ENCODE measurements around the gene NIF3L1. TPM values are rescaled to one million over a fixed set of nuclear protein-coding genes. Genes with fewer than 3 reads are reported as not detected.
A peak's percentile ranks its signal among the peaks of the same experiment; 100 is the strongest.
"Not testable (repeated sequence)": the region's sequence is repeated elsewhere in the genome, so short reads cannot be mapped to it uniquely, and the experiment has no call there.

NIF3L1 gene
- polyA plus RNA-seq, 2 of the 4 experiments (the other 2 are of a cell fraction), result 49.5 to 103 TPM

DNA sequence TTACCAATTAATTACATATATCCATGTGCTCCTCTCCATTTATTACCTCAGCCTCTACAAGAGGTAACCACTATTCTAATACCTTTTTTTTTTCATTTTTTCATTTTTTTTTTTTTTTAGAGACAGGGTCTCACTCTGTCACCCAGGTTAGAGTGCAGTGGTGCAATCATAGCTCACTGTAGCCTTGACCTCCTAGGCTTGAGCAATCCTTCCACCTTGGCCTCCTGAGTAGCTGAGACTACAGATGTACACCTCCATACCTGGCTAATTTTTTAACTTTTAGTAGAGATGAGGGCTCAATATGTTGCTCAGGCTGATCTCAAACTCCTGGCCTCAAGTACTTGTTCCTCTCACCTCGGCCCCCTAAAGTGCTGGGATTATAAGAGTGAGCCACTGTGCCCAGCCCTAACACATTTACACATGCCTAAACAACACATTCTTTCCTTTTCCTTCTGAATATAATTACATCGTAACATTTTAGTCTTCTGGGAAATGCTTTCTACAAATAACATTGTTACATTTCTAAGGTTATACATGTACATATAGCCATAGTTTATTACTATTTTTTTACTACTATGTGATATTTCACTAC, 10.8 kb upstream of the NIF3L1 start:
- Histone ChIP-seq H3K4me2 (no peak overlapping the region), H3K9me3 (no peaks in the 10 kb centered on the region), H3K4me3 (no peak overlapping the region), H3K27ac (no peak overlapping the region), H3K4me1 (no peaks in the 10 kb centered on the region)
- FAIRE-seq (no peak), DNase-seq (ENCODE audit: low read depth in 1 of 2, low spot score in 1 of 2) (no peak), ATAC-seq (no peak)
- 89% methylated on average over 2 of the region's 2 CpGs for WGBS (ENCODE audit: missing lambda C conversion rate)
- CTCF ChIA-PET, result no interaction called here
- TF ChIP-seq, protein P1, sequence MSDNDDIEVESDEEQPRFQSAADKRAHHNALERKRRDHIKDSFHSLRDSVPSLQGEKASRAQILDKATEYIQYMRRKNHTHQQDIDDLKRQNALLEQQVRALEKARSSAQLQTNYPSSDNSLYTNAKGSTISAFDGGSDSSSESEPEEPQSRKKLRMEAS (IDR thresholded peaks at IDR 0.05), result no peak
- no peak for TF ChIP-seq NFE2L2 (conservative IDR thresholded peaks at IDR 0.05; ENCODE audit: low read length)
- no peak for TF ChIP-seq CBX8 (IDR thresholded peaks at IDR 0.05)
- TF ChIP-seq, protein P2, sequence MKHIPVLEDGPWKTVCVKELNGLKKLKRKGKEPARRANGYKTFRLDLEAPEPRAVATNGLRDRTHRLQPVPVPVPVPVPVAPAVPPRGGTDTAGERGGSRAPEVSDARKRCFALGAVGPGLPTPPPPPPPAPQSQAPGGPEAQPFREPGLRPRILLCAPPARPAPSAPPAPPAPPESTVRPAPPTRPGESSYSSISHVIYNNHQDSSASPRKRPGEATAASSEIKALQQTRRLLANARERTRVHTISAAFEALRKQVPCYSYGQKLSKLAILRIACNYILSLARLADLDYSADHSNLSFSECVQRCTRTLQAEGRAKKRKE (CRISPR knock-in tag; IDR thresholded peaks at IDR 0.05; ENCODE audit: low read depth), result no peak
- TF ChIP-seq TFCP2L1 (CRISPR knock-in tag; IDR thresholded peaks at IDR 0.05), result no peak
- no peak for TF ChIP-seq POLR2A (IDR thresholded peaks at IDR 0.05; ENCODE audit: low read length)
- no peak for TF ChIP-seq TP53 (CRISPR knock-in tag; IDR thresholded peaks at IDR 0.05)
- no peak for TF ChIP-seq NR3C1 (IDR thresholded peaks at IDR 0.05)
- TF ChIP-seq ZSCAN20 (CRISPR knock-in tag; IDR thresholded peaks at IDR 0.05), result no peak
- TF ChIP-seq MAFK (IDR thresholded peaks at IDR 0.05; ENCODE audit: partially characterized antibody), result no peak
- no peak for TF ChIP-seq E2F6 (IDR thresholded peaks at IDR 0.05; ENCODE audit: borderline replicate concordance, low read depth)
- TF ChIP-seq BCL3 (IDR thresholded peaks at IDR 0.05), result no peak
- TF ChIP-seq HOXB5 (CRISPR knock-in tag; IDR thresholded peaks at IDR 0.05), result no peak
- TF ChIP-seq CBX2 (IDR thresholded peaks at IDR 0.05; ENCODE audit: borderline replicate concordance, low read depth), result no peak
- TF ChIP-seq ESRRA (IDR thresholded peaks at IDR 0.05; ENCODE audit: borderline replicate concordance, low read length), result no peak
- TF ChIP-seq KDM1A (IDR thresholded peaks at IDR 0.05; ENCODE audit: low read depth), result no peak
- TF ChIP-seq CHD4 (IDR thresholded peaks at IDR 0.05; ENCODE audit: borderline replicate concordance), result no peak
- no peak for TF ChIP-seq FOSL2 (IDR thresholded peaks at IDR 0.05)
- no peak for TF ChIP-seq FOSL2 (CRISPR knock-in tag; IDR thresholded peaks at IDR 0.05)
- no peak for TF ChIP-seq EP300 (IDR thresholded peaks at IDR 0.05)
- POLR2A ChIA-PET, result interaction anchor here (0.7 kb wide), 1 partner anchor 14 kb away, joined by 3 read pairs; the partner anchor contains the start of gene CLK1

DNA sequence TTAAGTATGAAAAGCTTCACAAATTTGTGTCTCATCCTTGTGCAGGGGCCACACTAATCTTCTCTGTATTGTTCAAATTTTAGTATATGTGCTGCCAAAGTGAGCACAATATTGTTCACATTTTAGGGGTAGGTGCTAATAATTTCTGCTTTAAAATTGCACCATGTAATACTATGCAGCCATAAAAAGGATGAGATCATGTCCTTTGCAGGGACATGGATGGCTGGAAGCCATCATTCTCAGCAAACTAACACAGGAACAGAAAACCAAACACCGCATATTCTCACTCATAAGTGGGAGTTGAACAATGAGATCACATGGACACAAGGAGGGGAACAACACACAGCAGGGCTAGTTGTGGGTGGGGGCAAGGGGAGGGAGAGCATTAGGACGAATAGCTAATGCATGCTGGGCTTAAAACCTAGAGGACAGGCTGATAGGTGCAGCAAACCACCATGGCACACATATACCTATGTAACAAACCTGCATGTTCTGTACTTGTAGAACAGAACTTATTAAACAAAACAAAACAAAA, 7.4 kb upstream of the NIF3L1 start:
- 71% methylated on average over 2 of the region's 2 CpGs for WGBS (ENCODE audit: missing lambda C conversion rate)
- H3K27ac ChIP-seq; ATAC-seq; H3K4me3 ChIP-seq; H3K4me1 ChIP-seq; H3K9me3 ChIP-seq; FAIRE-seq; H3K4me2 ChIP-seq; DNase-seq (ENCODE audit: low read depth in 1 of 2, low spot score in 1 of 2): not testable (repeated sequence)
- ChIA-PET CTCF (interaction anchor here (0.6 to 1.3 kb wide), 3 partner anchors 18 to 210 kb away, joined by 3 read pairs; partner anchors contain the start of gene CLK1), POLR2A (interaction anchor here (1.2 kb wide), 1 partner anchor 18 kb away, joined by 3 read pairs; the partner anchor contains the start of gene CLK1)

GRCh38 chr2:200899482-200899881, 10.3 kb downstream of the NIF3L1 start:
- ATAC-seq (no peak), DNase-seq (ENCODE audit: low read depth in 1 of 2, low spot score in 1 of 2) (no peak), FAIRE-seq (no peak)
- no peaks in the 10 kb centered on the region for H3K9me3 ChIP-seq
- TF ChIP-seq, protein P2 (CRISPR knock-in tag; IDR thresholded peaks at IDR 0.05; ENCODE audit: low read depth), result no peak
- TF ChIP-seq MAFK (IDR thresholded peaks at IDR 0.05; ENCODE audit: partially characterized antibody) (peak; percentile 76), REST (IDR thresholded peaks at IDR 0.05) (no peak)
- H3K27ac ChIP-seq, result no peak overlapping the region
- CTCF ChIA-PET, result interaction anchor here (0.6 to 1.2 kb wide), 5 partner anchors 76 to 969 kb away, joined by 3 to 4 read pairs (median 4); no protein-coding TSS in a partner anchor
- H3K4me2 ChIP-seq, result no peak overlapping the region
- H3K4me3 ChIP-seq, result no peak overlapping the region
- H3K4me1 ChIP-seq, result peaks cover 12% of the 10 kb centered on the region; the same call in 1 of the 3 replicates
- POLR2A ChIA-PET, result no interaction called here

Measured in A549 (cell line).